Astrocyte (in vitro differentiated cells and primary cell): ENCODE results near the gene SLC25A26. TPM values are rescaled to one million over a fixed set of nuclear protein-coding genes. Genes with fewer than 3 reads are reported as not detected.

Experiments used
- DNase-seq: peaks from one replicate; pipeline ENCODE4 v3.0.0-alpha.2; 2010; ENCODE audit warnings: low read depth
- FAIRE-seq: peaks from 2 replicates; lab custom pipeline; 2011; peaks lifted over from hg19 to GRCh38; lab: Jason Lieb, UNC
- H2AFZ ChIP-seq: 2 replicates; pipeline ENCODE4 v1.6.0; 2012; ENCODE audit warnings: low read depth, low read length, inconsistent platforms
- H3K27ac ChIP-seq: 2 replicates; pipeline ENCODE4 v1.5.1; 2011; ENCODE audit warnings: low read depth, low read length, inconsistent platforms
- H3K27me3 ChIP-seq: 2 replicates; pipeline ENCODE4 v1.6.0; 2011; ENCODE audit warnings: low read length, inconsistent platforms; ENCODE audit not compliant: insufficient read depth
- H3K36me3 ChIP-seq: 2 replicates; pipeline ENCODE4 v1.5.1; 2011; ENCODE audit warnings: low read length, inconsistent platforms; ENCODE audit not compliant: insufficient read depth
- H3K4me1 ChIP-seq: 2 replicates; pipeline ENCODE4 v1.5.1; 2011; ENCODE audit warnings: low read length, inconsistent platforms; ENCODE audit not compliant: insufficient read depth
- H3K4me2 ChIP-seq: 2 replicates; pipeline ENCODE4 v1.6.0; 2012; ENCODE audit warnings: low read length, inconsistent platforms
- H3K4me3 ChIP-seq: 2 replicates; pipeline ENCODE4 v1.5.1; 2011; ENCODE audit warnings: low read depth, mild to moderate bottlenecking, low read length, inconsistent platforms; ENCODE audit not compliant: insufficient read depth
- H3K79me2 ChIP-seq: 2 replicates; pipeline ENCODE4 v1.6.0; 2012; ENCODE audit warnings: mild to moderate bottlenecking, low read length, inconsistent platforms; ENCODE audit not compliant: insufficient read depth
- H3K9ac ChIP-seq: 2 replicates; pipeline ENCODE4 v1.6.0; 2012; ENCODE audit warnings: mild to moderate bottlenecking, low read length, inconsistent platforms
- H3K9me3 ChIP-seq: 2 replicates; pipeline ENCODE4 v1.5.1; 2012; ENCODE audit warnings: low read depth, mild to moderate bottlenecking, low read length, inconsistent platforms; ENCODE audit not compliant: insufficient read depth
- H4K20me1 ChIP-seq: 2 replicates; pipeline ENCODE4 v1.6.0; 2012; ENCODE audit warnings: low read length, inconsistent platforms; ENCODE audit not compliant: insufficient read depth
- H3K27ac Mint-ChIP-seq: one replicate; pipeline ENCODE4 v1.8.0; 2021; ENCODE audit warnings: mild to moderate bottlenecking, mixed read lengths; ENCODE audit not compliant: unreplicated experiment
- H3K27me3 Mint-ChIP-seq: one replicate; pipeline ENCODE4 v1.8.0; 2021; ENCODE audit warnings: low read depth, mixed read lengths; ENCODE audit not compliant: unreplicated experiment
- H3K36me3 Mint-ChIP-seq: one replicate; pipeline ENCODE4 v1.8.0; 2021; ENCODE audit warnings: low read depth, mixed read lengths; ENCODE audit not compliant: unreplicated experiment
- H3K4me1 Mint-ChIP-seq: one replicate; pipeline ENCODE4 v1.8.0; 2021; ENCODE audit warnings: low read depth, mixed read lengths; ENCODE audit not compliant: unreplicated experiment
- H3K4me3 Mint-ChIP-seq: one replicate; pipeline ENCODE4 v1.8.0; 2021; ENCODE audit warnings: mild to moderate bottlenecking, moderate library complexity, mixed read lengths; ENCODE audit not compliant: unreplicated experiment
- H3K9me3 Mint-ChIP-seq: one replicate; pipeline ENCODE4 v1.8.0; 2021; ENCODE audit warnings: mild to moderate bottlenecking, mixed read lengths; ENCODE audit not compliant: unreplicated experiment
- EZH2 ChIP-seq: IDR thresholded peaks from 2 replicates; pipeline ENCODE4 v1.6.1; 2012; ENCODE audit warnings: mild to moderate bottlenecking, low read length, inconsistent platforms; ENCODE audit not compliant: insufficient read depth
- total RNA-seq: library from RNA; stranded (reverse); gene quantifications from 2 replicates; pipeline ENCODE4 v1.2.1, GENCODE V29; 2021
- TF ChIP-seq, protein P1 (sequence below): IDR thresholded peaks from 2 replicates; pipeline ENCODE4 v1.5.1; 2011; ENCODE audit warnings: low read depth, mild to moderate bottlenecking, inconsistent platforms, low read length, moderate library complexity; ENCODE audit not compliant: insufficient read depth

Gene SLC25A26
- total RNA-seq, 1 donor from 2014 or later: 17.9 TPM

DNA sequence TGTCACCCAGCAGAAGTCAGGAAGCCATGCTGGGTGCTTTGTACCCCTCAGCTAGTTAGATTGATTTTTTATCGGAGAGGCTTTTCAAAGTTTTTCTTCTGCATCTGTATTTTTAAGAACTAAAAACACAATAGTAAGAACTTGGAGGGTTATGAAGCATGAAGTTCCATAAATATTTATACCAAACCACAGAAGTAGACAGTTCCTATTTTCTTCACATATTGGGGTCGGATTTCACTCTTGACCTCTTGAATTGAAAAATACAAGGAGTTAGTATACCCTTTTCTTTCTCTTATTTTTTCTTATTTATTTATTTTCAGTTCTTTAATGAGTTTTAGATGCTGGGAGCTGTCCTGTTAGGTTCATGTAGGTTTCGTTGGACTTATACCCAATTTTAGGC is 35.1 kb downstream of the SLC25A26 start:
- FAIRE-seq: no peak
- Histone ChIP-seq H3K4me2 (no peak overlapping the region), H3K27ac (no peak overlapping the region)

DNA sequence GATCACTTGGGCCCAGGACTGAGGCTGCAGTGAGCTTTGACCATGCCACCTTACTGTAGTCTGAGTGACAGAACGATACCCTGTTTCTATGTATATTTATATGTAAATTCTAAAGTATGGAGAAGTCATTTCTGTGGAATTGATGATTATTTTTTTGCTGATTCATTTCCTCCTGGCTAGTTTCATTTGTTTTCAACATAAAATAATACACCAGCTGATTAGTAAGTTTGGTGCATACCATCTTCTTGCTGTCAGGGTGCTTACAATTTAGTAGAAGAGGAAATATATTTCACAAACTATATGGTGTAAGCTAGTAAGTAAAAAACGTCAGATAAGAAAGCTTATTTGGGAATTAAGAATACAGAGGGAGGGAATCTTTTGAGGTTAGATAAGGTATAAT is 36.0 kb downstream of the SLC25A26 start:
- Mint-ChIP-seq H3K27ac (no peak overlapping the region), H3K4me1 (peaks cover 15% of the 10 kb centered on the region), H3K36me3 (no peaks in the 10 kb centered on the region), H3K9me3 (no peaks in the 10 kb centered on the region), H3K4me3 (no peak overlapping the region), H3K27me3 (no peaks in the 10 kb centered on the region)
- no peak overlapping the region for H3K4me3 ChIP-seq
- no peaks in the 10 kb centered on the region for H3K27me3 ChIP-seq
- no peak overlapping the region for H3K27ac ChIP-seq
- no peak overlapping the region for H3K4me2 ChIP-seq
- H3K9ac ChIP-seq: no peak overlapping the region
- H3K4me1 ChIP-seq: peaks cover 12% of the 10 kb centered on the region
- FAIRE-seq: no peak
- no peak overlapping the region for H2AFZ ChIP-seq
- no peaks in the 10 kb centered on the region for H4K20me1 ChIP-seq
- TF ChIP-seq EZH2: no peak
- H3K36me3 ChIP-seq: no peaks in the 10 kb centered on the region
- DNase-seq: no peak
- H3K9me3 ChIP-seq: no peaks in the 10 kb centered on the region
- no peaks in the 10 kb centered on the region for H3K79me2 ChIP-seq

More for the DNA sequence above, 35.1 kb downstream of the SLC25A26 start:
- no peaks in the 10 kb centered on the region for H3K36me3 ChIP-seq
- no peaks in the 10 kb centered on the region for H3K79me2 ChIP-seq
- H3K9ac ChIP-seq: no peak overlapping the region
- no peak for TF ChIP-seq EZH2
- TF ChIP-seq, protein P1, sequence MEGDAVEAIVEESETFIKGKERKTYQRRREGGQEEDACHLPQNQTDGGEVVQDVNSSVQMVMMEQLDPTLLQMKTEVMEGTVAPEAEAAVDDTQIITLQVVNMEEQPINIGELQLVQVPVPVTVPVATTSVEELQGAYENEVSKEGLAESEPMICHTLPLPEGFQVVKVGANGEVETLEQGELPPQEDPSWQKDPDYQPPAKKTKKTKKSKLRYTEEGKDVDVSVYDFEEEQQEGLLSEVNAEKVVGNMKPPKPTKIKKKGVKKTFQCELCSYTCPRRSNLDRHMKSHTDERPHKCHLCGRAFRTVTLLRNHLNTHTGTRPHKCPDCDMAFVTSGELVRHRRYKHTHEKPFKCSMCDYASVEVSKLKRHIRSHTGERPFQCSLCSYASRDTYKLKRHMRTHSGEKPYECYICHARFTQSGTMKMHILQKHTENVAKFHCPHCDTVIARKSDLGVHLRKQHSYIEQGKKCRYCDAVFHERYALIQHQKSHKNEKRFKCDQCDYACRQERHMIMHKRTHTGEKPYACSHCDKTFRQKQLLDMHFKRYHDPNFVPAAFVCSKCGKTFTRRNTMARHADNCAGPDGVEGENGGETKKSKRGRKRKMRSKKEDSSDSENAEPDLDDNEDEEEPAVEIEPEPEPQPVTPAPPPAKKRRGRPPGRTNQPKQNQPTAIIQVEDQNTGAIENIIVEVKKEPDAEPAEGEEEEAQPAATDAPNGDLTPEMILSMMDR: no peak
- Mint-ChIP-seq H3K36me3 (no peaks in the 10 kb centered on the region), H3K27me3 (no peaks in the 10 kb centered on the region), H3K9me3 (no peaks in the 10 kb centered on the region), H3K4me3 (no peak overlapping the region), H3K4me1 (peaks cover 7% of the 10 kb centered on the region), H3K27ac (no peak overlapping the region)
- H2AFZ ChIP-seq: no peak overlapping the region
- H3K9me3 ChIP-seq: no peaks in the 10 kb centered on the region
- peaks cover 8% of the 10 kb centered on the region for H3K4me1 ChIP-seq
- H3K4me3 ChIP-seq: no peak overlapping the region
- no peaks in the 10 kb centered on the region for H3K27me3 ChIP-seq
- no peak for DNase-seq
- H4K20me1 ChIP-seq: no peaks in the 10 kb centered on the region

DNA sequence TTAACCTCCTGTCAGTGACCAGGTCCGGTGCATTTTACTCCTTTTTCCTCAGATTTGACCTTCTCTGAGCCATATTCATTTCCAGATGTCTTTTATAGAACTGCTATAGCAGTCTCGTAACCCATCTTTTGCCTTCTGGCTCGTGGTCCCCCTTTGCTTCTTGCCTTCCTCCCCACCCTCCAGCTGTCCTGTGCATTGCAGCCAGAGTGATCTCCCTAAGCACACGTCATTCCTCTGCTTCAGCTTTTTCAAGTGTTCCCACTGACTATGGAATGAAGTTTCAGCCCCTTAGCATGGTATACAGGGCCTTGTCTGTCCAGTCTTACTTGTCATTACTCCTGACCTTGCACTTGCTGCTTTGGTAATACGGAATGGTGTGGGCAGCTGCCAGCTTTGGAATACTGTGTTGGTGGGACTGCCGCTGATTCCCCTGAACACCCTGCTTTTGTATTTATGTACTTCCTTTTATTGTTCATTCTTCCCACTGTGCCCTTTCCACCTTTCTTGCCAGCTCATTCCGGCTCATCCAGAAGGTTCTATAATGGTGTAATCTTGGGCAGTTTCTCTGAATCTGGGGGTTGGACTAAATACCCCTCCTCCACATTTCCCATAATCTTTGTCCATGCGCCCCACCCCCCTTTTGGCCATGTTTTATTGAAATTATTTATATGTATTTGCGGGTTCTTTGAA is 38.9 kb downstream of the SLC25A26 start:
- TF ChIP-seq, protein P1: no peak
- TF ChIP-seq EZH2: no peak
- Histone ChIP-seq H3K9ac (no peak overlapping the region), H3K27ac (no peak overlapping the region), H4K20me1 (no peaks in the 10 kb centered on the region), H2AFZ (no peak overlapping the region), H3K79me2 (no peaks in the 10 kb centered on the region), H3K4me3 (no peak overlapping the region), H3K27me3 (no peaks in the 10 kb centered on the region), H3K9me3 (no peaks in the 10 kb centered on the region), H3K4me1 (peaks cover 12% of the 10 kb centered on the region), H3K36me3 (no peaks in the 10 kb centered on the region), H3K4me2 (no peak overlapping the region)
- DNase-seq (no peak), FAIRE-seq (no peak)
- Mint-ChIP-seq H3K9me3 (no peaks in the 10 kb centered on the region), H3K4me1 (peaks cover 15% of the 10 kb centered on the region), H3K27me3 (no peaks in the 10 kb centered on the region), H3K36me3 (peaks cover 4% of the 10 kb centered on the region), H3K27ac (no peak overlapping the region), H3K4me3 (no peak overlapping the region)
